HEK293 (cell line): ENCODE measurements around the gene KRT76.

Experiments used
- CTCF ChIA-PET: fragments of 350-600 bp; formaldehyde crosslinking; extraction: SDS; loops from one replicate; lab custom pipeline; 2021; ENCODE audit warnings: antibody characterized with exemption; lab: Yijun Ruan, JAX
- POLR2A ChIA-PET: fragments of 300-600 bp; formaldehyde crosslinking; extraction: SDS; loops from one replicate; lab custom pipeline; 2020; ENCODE audit warnings: antibody characterized with exemption, inconsistent platforms; lab: Yijun Ruan, JAX
- H3K27ac ChIP-seq: fragments of 200-500 bp; sonication (Bioruptor generic); 2 replicates; pipeline ENCODE4 v1.5.1; 2014; ENCODE audit warnings: low read depth, low read length, control low read depth, inconsistent platforms; ENCODE audit errors: extremely low read depth
- H3K36me3 ChIP-seq, 2 experiments: fragments of 200-500 bp in 1 of 2; sonication (Bioruptor generic) in 1 of 2; 1 replicate in 1 of 2; 2 replicates in 1 of 2; pipeline ENCODE4 v1.5.1; 2014 to 2017; ENCODE audit warnings: inconsistent platforms in 2 of 2, low read length in 2 of 2; ENCODE audit not compliant: control insufficient read depth in 2 of 2, insufficient read depth in 1 of 2
- H3K4me1 ChIP-seq: fragments of 200-500 bp; sonication (Bioruptor generic); 2 replicates; pipeline ENCODE4 v1.5.1; 2014; ENCODE audit warnings: mild to moderate bottlenecking, low read length, inconsistent platforms; ENCODE audit not compliant: control insufficient read depth, insufficient read depth
- H3K4me3 ChIP-seq: 2 replicates; pipeline ENCODE4 v1.5.1; 2011; ENCODE audit warnings: low read depth, mild to moderate bottlenecking, control low read depth, low read length, moderate library complexity
- H3K9me3 ChIP-seq: fragments of 200-500 bp; sonication (Bioruptor generic); 2 replicates; pipeline ENCODE4 v1.5.1; 2014; ENCODE audit warnings: low read depth, low read length, inconsistent platforms; ENCODE audit not compliant: control insufficient read depth, insufficient read depth
- GLIS2 ChIP-seq: fragments of 450-650 bp; formaldehyde crosslinking; IDR thresholded peaks from 2 replicates; pipeline ENCODE4 v1.5.1; 2016; ENCODE audit warnings: missing biosample characterization, missing genetic modification characterization
- KLF10 ChIP-seq: fragments of 450-650 bp; IDR thresholded peaks from 2 replicates; pipeline ENCODE4 v1.5.1; 2018; ENCODE audit warnings: missing biosample characterization, mild to moderate bottlenecking, missing genetic modification characterization
- MEIS1 ChIP-seq: sonication (generic); formaldehyde crosslinking; IDR thresholded peaks from 2 replicates; pipeline ENCODE4 v1.8.1; 2022; ENCODE audit warnings: missing genetic modification reagents, mild to moderate bottlenecking, borderline replicate concordance
- RBAK ChIP-seq: fragments of 450-650 bp; formaldehyde crosslinking; IDR thresholded peaks from 2 replicates; pipeline ENCODE4 v1.5.1; 2016; ENCODE audit warnings: missing biosample characterization, missing genetic modification characterization
- ZBTB1 ChIP-seq: fragments of 450-650 bp; formaldehyde crosslinking; IDR thresholded peaks from 2 replicates; pipeline ENCODE4 v1.5.1; 2016; ENCODE audit warnings: missing biosample characterization, missing genetic modification characterization
- ZBTB8A ChIP-seq: fragments of 450-650 bp; formaldehyde crosslinking; IDR thresholded peaks from 2 replicates; pipeline ENCODE4 v1.5.1; 2016; ENCODE audit warnings: missing biosample characterization, missing genetic modification characterization
- ZFP37 ChIP-seq: fragments of 450-650 bp; formaldehyde crosslinking; IDR thresholded peaks from 2 replicates; pipeline ENCODE4 v1.5.1; 2016; ENCODE audit warnings: missing biosample characterization, missing genetic modification characterization
- ZNF112 ChIP-seq: fragments of 450-650 bp; formaldehyde crosslinking; IDR thresholded peaks from 2 replicates; pipeline ENCODE4 v1.5.0; 2017; ENCODE audit warnings: missing biosample characterization, missing genetic modification characterization
- ZNF140 ChIP-seq: fragments of 450-650 bp; formaldehyde crosslinking; IDR thresholded peaks from 2 replicates; pipeline ENCODE4 v1.5.1; 2016; ENCODE audit warnings: missing biosample characterization, missing genetic modification characterization
- ZNF239 ChIP-seq: fragments of 450-650 bp; formaldehyde crosslinking; IDR thresholded peaks from 2 replicates; pipeline ENCODE4 v1.5.1; 2016; ENCODE audit warnings: missing biosample characterization, missing genetic modification characterization
- ZNF302 ChIP-seq: fragments of 450-650 bp; formaldehyde crosslinking; IDR thresholded peaks from 2 replicates; pipeline ENCODE4 v1.5.1; 2016; ENCODE audit warnings: missing biosample characterization, missing genetic modification characterization, low read depth
- ZNF596 ChIP-seq: fragments of 450-650 bp; IDR thresholded peaks from 2 replicates; pipeline ENCODE4 v1.5.0; 2018; ENCODE audit warnings: missing biosample characterization, mild to moderate bottlenecking, missing genetic modification characterization, moderate library complexity
- ZNF658 ChIP-seq: fragments of 450-650 bp; formaldehyde crosslinking; IDR thresholded peaks from 2 replicates; pipeline ENCODE4; 2016; ENCODE audit warnings: missing biosample characterization, missing genetic modification characterization
- ZNF660 ChIP-seq: fragments of 450-650 bp; IDR thresholded peaks from 2 replicates; pipeline ENCODE4 v1.5.1; 2018; ENCODE audit warnings: missing biosample characterization, mild to moderate bottlenecking, missing genetic modification characterization
- ZNF670 ChIP-seq: fragments of 450-650 bp; formaldehyde crosslinking; IDR thresholded peaks from 2 replicates; pipeline ENCODE4 v1.5.1; 2016; ENCODE audit warnings: missing biosample characterization, missing genetic modification characterization, low read depth
- ZNF707 ChIP-seq: fragments of 450-650 bp; formaldehyde crosslinking; IDR thresholded peaks from 2 replicates; pipeline ENCODE4 v1.5.1; 2016; ENCODE audit warnings: missing biosample characterization, missing genetic modification characterization
- ZNF768 ChIP-seq: fragments of 450-650 bp; formaldehyde crosslinking; IDR thresholded peaks from 2 replicates; pipeline ENCODE4 v1.5.1; 2018; ENCODE audit warnings: missing biosample characterization, mild to moderate bottlenecking, missing genetic modification characterization
- ZNF776 ChIP-seq: fragments of 450-650 bp; formaldehyde crosslinking; IDR thresholded peaks from 2 replicates; pipeline ENCODE4 v1.5.0; 2017; ENCODE audit warnings: missing biosample characterization, missing genetic modification characterization, borderline replicate concordance
- ZNF777 ChIP-seq: fragments of 450-650 bp; formaldehyde crosslinking; IDR thresholded peaks from 2 replicates; pipeline ENCODE4 v1.5.1; 2017; ENCODE audit warnings: missing biosample characterization, missing genetic modification characterization, borderline replicate concordance
- ZXDB ChIP-seq: fragments of 450-650 bp; formaldehyde crosslinking; IDR thresholded peaks from 2 replicates; pipeline ENCODE4 v1.5.1; 2016; ENCODE audit warnings: missing biosample characterization, missing genetic modification characterization
- TF ChIP-seq, protein P1 (sequence below): fragments of 450-650 bp; formaldehyde crosslinking; IDR thresholded peaks from 2 replicates; pipeline ENCODE4 v1.5.1; 2016; ENCODE audit warnings: missing biosample characterization, missing genetic modification characterization, low read depth
- TF ChIP-seq, protein P2 (sequence below): fragments of 450-650 bp; formaldehyde crosslinking; IDR thresholded peaks from 2 replicates; pipeline ENCODE4 v1.5.1; 2016; ENCODE audit warnings: missing biosample characterization, missing genetic modification characterization
- TF ChIP-seq, protein P3 (sequence below): fragments of 450-650 bp; formaldehyde crosslinking; IDR thresholded peaks from 2 replicates; pipeline ENCODE4 v1.5.1; 2016; ENCODE audit warnings: missing biosample characterization, missing genetic modification characterization

Gene KRT76

DNA sequence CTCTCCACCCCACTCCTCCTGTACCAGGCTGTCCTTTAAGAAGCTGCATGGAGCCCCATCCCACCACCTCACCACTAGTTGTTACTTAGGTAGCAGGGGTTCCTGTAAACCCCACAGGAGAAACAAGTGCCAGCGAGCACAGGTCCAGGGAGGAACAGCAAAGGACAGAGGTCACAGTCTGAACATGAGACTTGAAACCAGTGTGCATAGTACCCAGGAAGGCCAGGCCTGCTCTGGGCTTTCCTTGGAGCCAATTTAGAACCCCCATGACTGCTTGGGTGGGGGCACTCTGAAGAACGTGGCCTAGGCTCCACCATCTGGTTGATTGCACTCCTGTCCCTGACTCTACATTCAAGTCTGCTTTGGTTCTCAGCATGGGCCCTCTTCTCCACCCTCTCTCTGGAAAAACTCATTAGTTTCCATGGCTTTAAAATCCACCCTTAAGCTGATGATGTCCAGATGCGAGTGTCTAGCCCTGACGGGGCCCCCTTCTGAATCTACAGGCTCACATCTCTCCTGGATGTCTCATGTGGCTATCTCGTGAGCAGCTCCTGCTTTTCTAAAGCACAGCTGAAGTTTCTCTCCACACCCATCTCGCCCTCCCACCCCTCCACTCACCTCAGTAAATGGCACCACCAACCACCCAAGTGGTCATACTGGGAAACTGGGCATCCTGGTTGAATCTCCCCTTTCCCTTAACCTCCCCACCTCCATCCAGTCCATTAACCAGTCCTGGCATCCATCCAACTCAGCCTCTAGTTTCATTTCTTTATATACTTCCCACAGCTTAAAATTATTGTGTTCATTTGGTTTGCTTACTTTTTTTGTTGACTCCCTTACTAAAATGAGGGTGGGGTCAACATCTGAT, 10.4 kb upstream of the KRT76 start:
- no peak overlapping the region for H3K27ac ChIP-seq

DNA sequence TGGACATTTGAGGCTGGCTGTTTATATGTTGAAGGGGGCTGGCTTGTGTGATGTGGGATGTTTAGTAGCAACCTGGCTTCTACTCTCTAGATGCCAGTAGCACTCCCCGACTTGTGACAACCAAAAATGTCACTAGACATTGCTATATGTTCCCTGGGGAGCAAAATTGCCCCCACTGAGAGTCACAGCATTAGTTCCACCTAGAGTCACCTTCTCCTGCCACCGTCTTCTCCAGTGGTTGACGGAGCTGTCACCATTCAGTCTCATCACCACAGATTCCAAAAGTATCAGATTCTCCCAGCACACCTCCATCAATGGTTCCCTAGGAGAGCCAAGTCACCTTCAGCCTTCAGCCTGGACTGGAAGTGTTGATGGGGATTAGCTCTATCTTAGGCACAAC, 7.8 kb upstream of the KRT76 start:
- CTCF ChIA-PET: no interaction called here

More for the DNA sequence above, 10.4 kb upstream of the KRT76 start:
- POLR2A ChIA-PET: no interaction called here
- CTCF ChIA-PET: interaction anchor here (0.6 to 1.2 kb wide), 5 partner anchors 86 to 365 kb away, joined by 3 to 4 read pairs (median 3); no protein-coding TSS in a partner anchor
- Histone ChIP-seq H3K4me1 (no peaks in the 10 kb centered on the region; the same call in 1 of the 2 replicates), H3K9me3 (no peaks in the 10 kb centered on the region), H3K4me3 (no peak overlapping the region), H3K36me3 (no peaks in the 10 kb centered on the region)
- TF ChIP-seq ZFP37 (tag by site-specific recombination) (no peak), ZBTB1 (tag by site-specific recombination) (no peak), ZNF768 (tag by site-specific recombination) (no peak), RBAK (tag by site-specific recombination) (no peak), ZXDB (tag by site-specific recombination) (no peak), ZNF239 (tag by site-specific recombination) (no peak), ZNF777 (tag by site-specific recombination) (no peak), ZNF596 (tag by site-specific recombination) (no peak), ZNF658 (no peak), GLIS2 (tag by site-specific recombination) (no peak), ZNF660 (tag by site-specific recombination) (no peak), KLF10 (tag by site-specific recombination) (no peak), ZBTB8A (no peak), ZNF302 (no peak), ZNF112 (tag by site-specific recombination) (no peak), ZNF707 (no peak)
- TF ChIP-seq, protein P1, sequence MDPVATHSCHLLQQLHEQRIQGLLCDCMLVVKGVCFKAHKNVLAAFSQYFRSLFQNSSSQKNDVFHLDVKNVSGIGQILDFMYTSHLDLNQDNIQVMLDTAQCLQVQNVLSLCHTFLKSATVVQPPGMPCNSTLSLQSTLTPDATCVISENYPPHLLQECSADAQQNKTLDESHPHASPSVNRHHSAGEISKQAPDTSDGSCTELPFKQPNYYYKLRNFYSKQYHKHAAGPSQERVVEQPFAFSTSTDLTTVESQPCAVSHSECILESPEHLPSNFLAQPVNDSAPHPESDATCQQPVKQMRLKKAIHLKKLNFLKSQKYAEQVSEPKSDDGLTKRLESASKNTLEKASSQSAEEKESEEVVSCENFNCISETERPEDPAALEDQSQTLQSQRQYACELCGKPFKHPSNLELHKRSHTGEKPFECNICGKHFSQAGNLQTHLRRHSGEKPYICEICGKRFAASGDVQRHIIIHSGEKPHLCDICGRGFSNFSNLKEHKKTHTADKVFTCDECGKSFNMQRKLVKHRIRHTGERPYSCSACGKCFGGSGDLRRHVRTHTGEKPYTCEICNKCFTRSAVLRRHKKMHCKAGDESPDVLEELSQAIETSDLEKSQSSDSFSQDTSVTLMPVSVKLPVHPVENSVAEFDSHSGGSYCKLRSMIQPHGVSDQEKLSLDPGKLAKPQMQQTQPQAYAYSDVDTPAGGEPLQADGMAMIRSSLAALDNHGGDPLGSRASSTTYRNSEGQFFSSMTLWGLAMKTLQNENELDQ (tag by site-specific recombination): no peak
- TF ChIP-seq, protein P2, sequence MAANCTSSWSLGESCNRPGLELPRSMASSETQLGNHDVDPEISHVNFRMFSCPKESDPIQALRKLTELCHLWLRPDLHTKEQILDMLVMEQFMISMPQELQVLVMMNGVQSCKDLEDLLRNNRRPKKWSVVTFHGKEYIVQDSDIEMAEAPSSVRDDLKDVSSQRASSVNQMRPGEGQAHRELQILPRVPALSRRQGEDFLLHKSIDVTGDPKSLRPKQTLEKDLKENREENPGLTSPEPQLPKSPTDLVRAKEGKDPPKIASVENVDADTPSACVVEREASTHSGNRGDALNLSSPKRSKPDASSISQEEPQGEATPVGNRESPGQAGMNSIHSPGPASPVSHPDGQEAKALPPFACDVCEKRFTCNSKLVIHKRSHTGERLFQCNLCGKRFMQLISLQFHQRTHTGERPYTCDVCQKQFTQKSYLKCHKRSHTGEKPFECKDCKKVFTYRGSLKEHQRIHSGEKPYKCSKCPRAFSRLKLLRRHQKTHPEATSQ (tag by site-specific recombination): no peak
- TF ChIP-seq, protein P3, sequence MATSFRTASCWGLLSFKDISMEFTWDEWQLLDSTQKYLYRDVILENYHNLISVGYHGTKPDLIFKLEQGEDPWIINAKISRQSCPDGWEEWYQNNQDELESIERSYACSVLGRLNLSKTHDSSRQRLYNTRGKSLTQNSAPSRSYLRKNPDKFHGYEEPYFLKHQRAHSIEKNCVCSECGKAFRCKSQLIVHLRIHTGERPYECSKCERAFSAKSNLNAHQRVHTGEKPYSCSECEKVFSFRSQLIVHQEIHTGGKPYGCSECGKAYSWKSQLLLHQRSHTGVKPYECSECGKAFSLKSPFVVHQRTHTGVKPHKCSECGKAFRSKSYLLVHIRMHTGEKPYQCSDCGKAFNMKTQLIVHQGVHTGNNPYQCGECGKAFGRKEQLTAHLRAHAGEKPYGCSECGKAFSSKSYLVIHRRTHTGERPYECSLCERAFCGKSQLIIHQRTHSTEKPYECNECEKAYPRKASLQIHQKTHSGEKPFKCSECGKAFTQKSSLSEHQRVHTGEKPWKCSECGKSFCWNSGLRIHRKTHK (tag by site-specific recombination): no peak

More for the DNA sequence above, 7.8 kb upstream of the KRT76 start:
- POLR2A ChIA-PET: no interaction called here
- Histone ChIP-seq H3K36me3 (no peaks in the 10 kb centered on the region), H3K27ac (no peak overlapping the region), H3K9me3 (no peaks in the 10 kb centered on the region), H3K4me1 (no peaks in the 10 kb centered on the region; the same call in 1 of the 2 replicates), H3K4me3 (no peak overlapping the region)
- no peak for TF ChIP-seq ZNF140 (tag by site-specific recombination)
- no peak for TF ChIP-seq MEIS1 (CRISPR knock-in tag)
- no peak for TF ChIP-seq ZNF776 (tag by site-specific recombination)
- no peak for TF ChIP-seq ZNF670 (tag by site-specific recombination)
